ENCODE data around the gene DDR2.

The DDR2 gene

DNA sequence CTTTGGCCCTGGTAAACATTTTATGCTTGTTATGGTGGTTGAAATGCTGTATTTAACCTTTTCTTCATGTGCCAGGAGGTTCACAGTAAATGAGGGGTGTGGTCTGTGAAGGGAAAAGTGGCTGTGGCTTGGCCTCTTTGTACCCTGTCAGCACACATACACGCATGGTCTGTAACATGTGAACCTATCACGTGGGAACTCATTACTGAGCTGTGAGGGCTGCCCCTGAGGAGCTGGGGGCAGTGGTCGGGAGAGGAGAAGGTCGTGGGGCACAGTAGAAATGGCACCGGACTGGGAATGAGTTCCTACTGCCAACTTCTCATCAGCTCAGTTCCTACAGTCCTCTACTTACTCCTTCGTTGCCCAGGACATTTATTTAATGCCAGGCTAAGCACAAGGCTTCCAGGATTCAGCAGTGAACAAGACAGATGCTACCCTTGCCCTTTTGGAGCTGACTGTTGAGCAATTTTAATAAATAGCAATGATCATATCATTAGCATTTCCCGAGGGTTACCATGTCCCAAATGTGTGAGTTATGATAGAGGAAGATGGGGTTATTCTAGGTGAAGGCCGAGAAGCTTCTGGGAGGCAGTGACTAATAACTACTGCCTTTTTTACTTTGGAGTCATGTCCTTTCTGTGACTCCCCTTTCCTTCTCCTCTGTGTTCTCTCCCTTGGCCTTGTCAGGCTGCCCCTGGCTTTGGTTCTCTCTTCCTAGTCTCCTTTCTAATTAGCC, 38.8 kb downstream of the DDR2 start:
- Histone ChIP-seq H3K4me2 (ENCODE audit: low read depth, low read length) (no peak overlapping the region), H3K79me2 (ENCODE audit: low read length) (no peaks in the 10 kb centered on the region), H3K4me1 (ENCODE audit: low read length) (no peaks in the 10 kb centered on the region), H3K9me3 (replicated peaks; ENCODE audit: insufficient read depth, low read length) (no peaks in the 10 kb centered on the region), H3K27me3 (replicated peaks; ENCODE audit: insufficient read depth, low read length) (no peaks in the 10 kb centered on the region), H3K27ac (ENCODE audit: low read length) (no peak overlapping the region), H3K9me2 (replicated peaks; ENCODE audit: insufficient read depth, low read length) (no peaks in the 10 kb centered on the region), H4K20me1 (ENCODE audit: insufficient read depth, low read length) (no peaks in the 10 kb centered on the region), H3K9ac (ENCODE audit: low read length) (no peak overlapping the region), H3F3A (ENCODE audit: insufficient read depth, low read length) (no peaks in the 10 kb centered on the region), H3K36me3 (replicated peaks; ENCODE audit: insufficient read depth, low read length) (no peaks in the 10 kb centered on the region), H2AFZ (ENCODE audit: low read length) (no peak overlapping the region), H3K4me3 (ENCODE audit: low read length) (no peak overlapping the region)
- no peak for DNase-seq
- TF ChIP-seq EZH2phosphoT487 (IDR thresholded peaks at IDR 0.05; ENCODE audit: low read length) (no peak), EZH2 (optimal IDR thresholded peaks at IDR 0.05; ENCODE audit: low read depth, low read length) (no peak), CTCF (IDR thresholded peaks at IDR 0.05; ENCODE audit: low read length) (no peak)

DNA sequence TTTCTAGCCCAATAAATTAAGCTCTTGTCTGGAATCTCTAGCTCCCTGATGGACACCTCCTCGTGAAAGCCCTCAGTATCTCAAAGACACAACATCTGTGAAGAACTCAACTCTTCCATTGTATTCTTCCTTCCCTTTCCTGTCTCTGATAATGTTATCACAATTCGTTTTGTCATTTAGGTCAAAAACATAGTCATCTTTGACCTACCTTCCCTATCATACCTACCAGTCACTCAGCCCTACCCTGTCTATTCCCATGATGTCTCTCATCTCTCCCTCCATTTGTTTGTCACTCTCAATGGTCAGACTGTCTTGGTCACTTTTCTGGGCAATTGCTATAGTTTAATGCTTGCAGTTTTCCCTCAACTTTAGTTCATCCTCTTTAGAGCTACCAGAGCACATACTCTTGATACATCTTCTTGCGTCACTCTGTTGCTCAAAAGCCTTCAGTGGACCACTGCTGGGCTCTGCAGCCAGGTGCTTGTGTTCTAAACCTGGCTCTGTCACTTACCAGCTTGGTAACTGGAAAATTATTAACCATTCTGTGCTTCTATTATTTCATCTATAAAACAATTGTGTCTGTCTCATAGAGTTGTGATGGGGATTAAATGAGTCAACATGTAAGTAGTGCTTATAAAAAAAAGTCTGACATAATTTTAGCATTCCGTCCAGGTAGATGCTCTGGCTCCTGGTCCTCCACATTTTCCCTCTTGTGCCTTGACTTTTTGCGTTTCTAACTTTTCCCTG, 39.6 kb downstream of the DDR2 start:
- Histone ChIP-seq H3K36me3 (replicated peaks; ENCODE audit: insufficient read depth, low read length) (no peaks in the 10 kb centered on the region), H3K27me3 (replicated peaks; ENCODE audit: insufficient read depth, low read length) (no peaks in the 10 kb centered on the region), H3K79me2 (ENCODE audit: low read length) (no peaks in the 10 kb centered on the region), H3F3A (ENCODE audit: insufficient read depth, low read length) (no peaks in the 10 kb centered on the region), H3K9me2 (replicated peaks; ENCODE audit: insufficient read depth, low read length) (no peaks in the 10 kb centered on the region), H3K9me3 (replicated peaks; ENCODE audit: insufficient read depth, low read length) (no peaks in the 10 kb centered on the region), H3K27ac (ENCODE audit: low read length) (no peak overlapping the region), H3K4me1 (ENCODE audit: low read length) (no peaks in the 10 kb centered on the region), H3K4me3 (ENCODE audit: low read length) (no peak overlapping the region), H4K20me1 (ENCODE audit: insufficient read depth, low read length) (no peaks in the 10 kb centered on the region), H2AFZ (ENCODE audit: low read length) (no peak overlapping the region), H3K4me2 (ENCODE audit: low read depth, low read length) (no peak overlapping the region), H3K9ac (ENCODE audit: low read length) (no peak overlapping the region)
- TF ChIP-seq CTCF (IDR thresholded peaks at IDR 0.05; ENCODE audit: low read length) (no peak), EZH2phosphoT487 (IDR thresholded peaks at IDR 0.05; ENCODE audit: low read length) (no peak), EZH2 (optimal IDR thresholded peaks at IDR 0.05; ENCODE audit: low read depth, low read length) (no peak)
- no peak for DNase-seq

GRCh38 chr1:162672622-162673260, 40.5 kb downstream of the DDR2 start:
- no peaks in the 10 kb centered on the region for H3F3A ChIP-seq (ENCODE audit: insufficient read depth, low read length)
- H3K36me3 ChIP-seq (replicated peaks; ENCODE audit: insufficient read depth, low read length): no peaks in the 10 kb centered on the region
- H3K9ac ChIP-seq (ENCODE audit: low read length): no peak overlapping the region
- no peaks in the 10 kb centered on the region for H4K20me1 ChIP-seq (ENCODE audit: insufficient read depth, low read length)
- H3K9me3 ChIP-seq (replicated peaks; ENCODE audit: insufficient read depth, low read length): no peaks in the 10 kb centered on the region
- no peak overlapping the region for H2AFZ ChIP-seq (ENCODE audit: low read length)
- no peak overlapping the region for H3K4me3 ChIP-seq (ENCODE audit: low read length)
- no peak for TF ChIP-seq CTCF (IDR thresholded peaks at IDR 0.05; ENCODE audit: low read length)
- TF ChIP-seq EZH2 (optimal IDR thresholded peaks at IDR 0.05; ENCODE audit: low read depth, low read length): no peak
- TF ChIP-seq EZH2phosphoT487 (IDR thresholded peaks at IDR 0.05; ENCODE audit: low read length): no peak
- H3K4me2 ChIP-seq (ENCODE audit: low read depth, low read length): no peak overlapping the region
- 0 out of 2 replicates have a peak, but pooled peaks cover 3% of the 10 kb centered on the region for H3K4me1 ChIP-seq (ENCODE audit: low read length)
- no peak overlapping the region for H3K27ac ChIP-seq (ENCODE audit: low read length)
- no peaks in the 10 kb centered on the region for H3K27me3 ChIP-seq (replicated peaks; ENCODE audit: insufficient read depth, low read length)
- H3K79me2 ChIP-seq (ENCODE audit: low read length): no peaks in the 10 kb centered on the region
- no peak for DNase-seq
- H3K9me2 ChIP-seq (replicated peaks; ENCODE audit: insufficient read depth, low read length): no peaks in the 10 kb centered on the region
